NCI-H2029 treated with DMSO at 0.1 percent for 48 hours (cell line): ENCODE measurements around the gene HOXB13.

Experiments used
- DNase-seq: peaks from one replicate; lab custom pipeline; 2025; lab: John Stamatoyannopoulos, UW

HOXB13 gene

GRCh38 chr17:48728232-48729231, at the start of gene HOXB13:
TSS of gene HOXB13 (minus strand) at chr17:48728750. CDS start at chr17:48728593, 157 bp downstream.
- peak; percentile 80 for DNase-seq

DNA sequence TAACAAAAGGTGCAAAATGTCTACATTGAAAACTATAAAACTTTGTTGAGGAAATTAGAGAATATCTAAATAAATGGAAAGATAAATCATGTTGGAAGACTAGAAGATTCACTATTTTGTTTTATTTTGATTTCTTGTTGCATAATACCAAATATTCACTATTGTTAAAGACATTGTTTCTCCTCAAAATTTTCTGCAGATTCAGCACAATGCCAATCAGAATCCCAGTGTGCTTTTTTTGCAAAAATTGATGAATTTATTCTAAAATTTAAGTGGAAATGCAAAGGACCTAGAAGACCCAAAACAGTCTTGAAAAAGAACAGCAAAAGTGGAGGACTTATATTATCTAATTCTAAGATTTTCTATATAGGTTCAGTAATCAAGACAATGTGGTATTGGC, 48.1 kb upstream of the HOXB13 start:
- no peak for DNase-seq

DNA sequence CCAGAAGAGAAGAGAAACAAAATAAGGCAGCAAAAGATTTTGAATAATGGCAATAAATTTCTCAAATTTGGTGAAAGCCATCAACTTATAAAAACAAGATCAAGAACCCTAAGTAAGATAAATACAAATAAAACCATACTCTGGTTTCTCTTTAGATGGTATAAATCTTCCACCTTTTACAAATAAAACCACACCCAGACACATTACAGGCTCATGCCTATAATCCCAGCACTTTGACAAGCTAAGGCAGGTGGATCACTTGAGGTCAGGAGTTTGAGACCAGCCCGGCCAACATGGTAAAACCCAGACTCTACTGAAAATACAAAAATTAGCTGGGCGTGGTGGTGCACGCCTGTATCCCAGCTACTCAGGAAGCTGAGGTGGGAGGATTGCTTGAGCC, 44.7 kb upstream of the HOXB13 start:
- no peak for DNase-seq

DNA sequence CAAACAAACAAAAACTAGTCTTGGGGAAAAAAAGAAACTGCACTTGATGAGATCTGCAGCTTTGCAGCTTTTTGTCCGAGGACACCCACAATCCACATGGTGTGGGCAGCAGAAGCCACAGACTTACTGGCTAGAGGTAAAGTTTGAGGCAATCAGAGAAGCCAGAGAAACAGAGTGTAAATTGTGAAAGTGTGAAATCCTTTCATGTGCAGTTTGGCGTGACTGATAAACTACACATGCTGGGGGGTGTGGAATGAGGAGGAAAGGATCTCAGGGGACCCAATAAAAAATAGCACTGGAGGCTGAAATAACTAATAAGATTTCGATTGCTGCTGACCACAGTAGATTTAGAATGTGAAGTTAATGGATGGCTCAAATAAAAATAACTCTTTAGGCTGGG, 42.4 kb upstream of the HOXB13 start:
- no peak for DNase-seq

- DNase-seq = no peak
Observed at GRCh38 chr17:48769009-48769675, 40.6 kb upstream of the HOXB13 start.

GRCh38 chr17:48767263-48767774, 38.8 kb upstream of the HOXB13 start:
- no peak for DNase-seq

- DNase-seq = no peak
Observed at GRCh38 chr17:48761114-48761513, 32.6 kb upstream of the HOXB13 start.

DNA sequence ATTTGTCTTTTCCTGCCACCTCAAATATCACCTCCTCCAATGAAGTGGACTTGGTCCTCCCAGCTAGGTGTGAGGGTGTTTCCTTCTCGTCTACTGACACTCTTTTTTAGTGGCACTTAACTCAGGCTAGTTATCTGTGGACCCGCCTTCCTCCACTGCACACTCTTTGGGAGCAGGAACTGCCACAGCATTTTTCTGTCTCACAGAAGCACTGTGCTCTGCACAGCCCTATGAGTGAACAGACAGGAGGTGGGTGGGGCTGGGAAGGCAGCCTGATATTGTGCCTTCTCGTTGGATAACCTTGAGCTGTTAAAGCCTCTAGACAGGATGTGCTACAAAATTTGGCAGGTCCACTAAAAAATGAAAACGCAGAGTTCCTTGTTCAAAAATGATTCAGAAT, 31.9 kb upstream of the HOXB13 start:
- DNase-seq = peak; percentile 25

DNA sequence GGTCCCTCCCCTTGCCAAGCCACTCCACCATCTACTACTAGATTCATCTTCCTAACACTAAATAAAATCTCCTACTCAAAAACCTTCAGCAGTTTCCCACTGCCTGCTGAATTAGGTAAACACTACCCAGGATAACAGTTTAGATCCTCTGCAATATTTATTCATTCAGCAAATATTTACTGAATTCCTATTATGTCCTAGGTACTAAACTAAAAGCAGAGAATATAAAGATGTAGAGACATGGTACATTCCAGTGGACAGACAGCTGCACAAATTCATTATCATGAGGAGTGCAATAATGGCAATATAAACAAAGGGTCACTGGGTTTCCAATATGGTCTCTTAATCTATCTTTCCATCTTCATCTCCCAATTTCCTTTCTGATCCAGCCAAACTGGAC, 30.7 kb upstream of the HOXB13 start:
- peak; percentile 21 for DNase-seq

GRCh38 chr17:48757524-48757961, 29.0 kb upstream of the HOXB13 start:
- DNase-seq = no peak

DNA sequence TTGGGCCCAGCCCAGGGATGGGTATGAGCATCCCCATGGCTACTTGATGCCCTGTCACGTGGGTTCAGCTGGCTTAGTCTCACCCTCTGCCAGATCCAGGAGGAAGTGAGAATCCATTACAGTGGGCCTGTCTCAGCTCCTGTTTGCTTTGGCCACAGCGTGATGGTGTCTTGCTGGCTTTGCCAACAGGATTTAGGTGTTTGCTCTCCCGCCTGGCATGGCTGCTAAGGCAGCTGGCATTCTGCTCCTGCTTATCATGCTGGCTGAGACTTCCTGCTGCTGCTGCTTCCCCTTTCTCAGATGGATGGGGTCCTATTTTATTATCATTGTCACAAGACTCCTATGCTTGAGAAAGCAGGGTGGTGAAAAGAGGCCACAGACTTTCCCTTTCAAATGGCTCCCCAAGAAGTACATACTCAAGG, 28.3 kb upstream of the HOXB13 start:
- peak; percentile 84 for DNase-seq

DNA sequence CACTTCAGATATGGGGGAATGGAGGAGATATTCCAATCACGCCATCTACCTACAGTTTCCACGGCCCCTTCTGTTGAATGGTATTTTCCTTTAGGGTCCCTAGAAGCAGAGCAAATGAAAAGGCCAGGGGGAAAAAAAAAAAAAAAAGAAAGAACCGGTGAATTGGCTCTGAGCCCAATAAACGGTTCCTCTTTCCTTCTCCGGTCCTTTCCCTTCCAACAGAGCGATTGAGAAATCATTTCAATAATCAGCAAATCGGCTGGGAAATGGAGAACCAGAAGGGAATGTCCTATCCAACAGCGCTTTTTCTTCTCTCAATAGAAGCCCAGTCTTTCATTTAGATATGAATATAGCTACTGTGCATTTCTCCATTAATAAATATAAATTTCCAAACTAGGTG, 26.8 kb upstream of the HOXB13 start:
- no peak for DNase-seq

DNA sequence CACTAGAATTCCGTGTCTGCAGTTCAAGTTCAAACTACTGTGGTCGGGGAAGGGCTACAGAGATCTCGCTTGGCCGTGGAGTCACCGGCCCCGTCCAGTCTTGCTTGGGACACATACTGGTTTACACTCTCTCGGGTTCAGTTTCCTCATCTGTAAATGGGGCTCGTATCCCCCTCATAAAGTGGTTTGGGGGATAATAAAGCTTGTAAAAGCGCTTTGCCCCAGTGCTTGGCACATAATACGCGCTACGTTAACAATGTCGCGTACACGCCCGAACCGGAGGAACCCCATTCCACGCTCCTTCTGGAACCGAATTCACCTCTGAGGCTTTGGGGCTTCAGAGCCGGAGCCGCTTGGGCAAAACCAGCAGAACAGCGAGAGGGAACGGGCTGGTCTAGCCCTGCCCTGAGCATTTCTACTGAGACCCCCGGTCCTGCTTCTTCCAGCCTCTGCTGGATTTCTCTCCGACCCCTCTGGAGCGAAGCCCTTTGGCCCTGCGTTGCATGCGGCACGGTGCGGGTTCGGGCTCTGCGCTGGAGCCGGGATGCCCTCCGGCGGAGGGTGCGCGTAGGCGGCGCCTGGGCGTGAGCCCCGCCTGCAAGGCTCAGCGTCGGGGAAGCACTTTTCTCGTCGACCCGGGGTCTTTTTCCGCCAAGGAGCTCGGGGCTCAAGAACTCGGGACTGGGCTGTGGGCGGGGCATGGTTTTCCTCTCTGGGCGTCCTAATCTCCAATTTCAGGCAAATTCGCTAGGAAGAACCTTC, 26.1 kb upstream of the HOXB13 start:
- DNase-seq = no peak

DNA sequence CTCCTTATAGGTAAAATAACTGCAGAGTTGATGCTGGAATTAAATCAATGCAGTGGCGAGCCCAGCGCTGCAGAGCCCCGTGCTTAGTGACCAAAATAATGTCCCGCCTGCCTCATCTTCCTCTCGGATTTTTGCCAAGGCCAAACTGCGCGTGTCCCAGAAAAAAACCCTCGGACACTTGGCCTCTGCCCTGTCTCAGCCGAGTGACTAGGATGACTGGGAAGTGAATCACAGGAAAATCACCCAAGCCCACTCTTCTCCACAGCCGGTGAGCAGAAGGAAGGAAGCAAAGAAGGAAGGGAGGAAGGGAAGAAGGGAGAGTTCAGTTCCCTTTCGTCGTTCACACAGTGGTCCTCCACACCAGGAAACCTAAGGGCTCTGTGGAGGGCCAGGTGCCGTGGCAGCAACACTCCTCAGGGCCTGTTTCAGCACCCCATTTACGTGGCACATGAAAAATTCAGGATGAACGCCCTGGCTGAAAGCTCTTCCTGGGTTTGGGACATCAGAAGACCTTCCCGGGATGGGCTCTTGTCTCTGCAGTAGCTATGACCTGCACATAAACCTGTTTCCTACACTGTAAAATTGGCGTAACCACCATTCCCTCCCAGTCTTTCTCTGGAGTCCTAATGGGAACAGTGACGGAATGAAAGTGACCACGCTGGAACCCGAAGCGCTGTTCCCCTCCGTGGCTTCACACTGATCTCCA, 25.4 kb upstream of the HOXB13 start:
- DNase-seq = no peak

GRCh38 chr17:48752399-48753288, 24.1 kb upstream of the HOXB13 start:
- DNase-seq = no peak

- DNase-seq = no peak
Observed at GRCh38 chr17:48751733-48752398, 23.3 kb upstream of the HOXB13 start.

- DNase-seq = no peak
Observed at GRCh38 chr17:48751172-48751571, 22.6 kb upstream of the HOXB13 start.

GRCh38 chr17:48749621-48750553, 21.3 kb upstream of the HOXB13 start:
- no peak for DNase-seq
